HG03520 (cell line): ENCODE results near the gene BABAM1.
"Not testable (repeated sequence)": the region's sequence is repeated elsewhere in the genome, so short reads cannot be mapped to it uniquely, and the experiment has no call there.

Source experiments
- ATAC-seq: cut with Tn5 transposase; IDR thresholded peaks from one replicate; pipeline ENCODE4 v1.9.1; 2021; ENCODE audit warnings: mild to moderate bottlenecking, moderate library complexity; ENCODE audit not compliant: unreplicated experiment

The BABAM1 gene

GRCh38 chr19:17266589-17266974, 661 bp upstream of the BABAM1 start:
- peak; percentile 21 for ATAC-seq

- no peak for ATAC-seq
Measured at GRCh38 chr19:17268754-17269153, 1.5 kb downstream of the BABAM1 start.

- not testable (repeated sequence) for ATAC-seq
Measured at GRCh38 chr19:17274892-17275291, 7.6 kb downstream of the BABAM1 start.

- ATAC-seq: no peak
Measured at GRCh38 chr19:17275441-17276175, 8.4 kb downstream of the BABAM1 start.

GRCh38 chr19:17279436-17279835, 12.2 kb downstream of the BABAM1 start:
- ATAC-seq: no peak

- ATAC-seq: no peak
Measured at GRCh38 chr19:17281391-17282304, 14.4 kb downstream of the BABAM1 start, which contains the start of gene ANKLE1. ANKLE1 (plus strand) TSS chr19:17281901; CDS start chr19:17281921, 20 bp downstream.

- peak; percentile 72 for ATAC-seq
Measured at GRCh38 chr19:17282488-17283125, 15.4 kb downstream of the BABAM1 start.

GRCh38 chr19:17283504-17283996, 16.3 kb downstream of the BABAM1 start:
- no peak for ATAC-seq

- no peak for ATAC-seq
Measured at GRCh38 chr19:17285415-17286135, 18.3 kb downstream of the BABAM1 start.

GRCh38 chr19:17286263-17286662, 19.0 kb downstream of the BABAM1 start:
- ATAC-seq: no peak

- ATAC-seq: no peak
Measured at GRCh38 chr19:17286752-17287151, 19.5 kb downstream of the BABAM1 start.

GRCh38 chr19:17289489-17289888, 22.2 kb downstream of the BABAM1 start:
- no peak for ATAC-seq

- ATAC-seq: no peak
Measured at GRCh38 chr19:17292301-17293074, 25.2 kb downstream of the BABAM1 start.

- ATAC-seq: no peak
Measured at GRCh38 chr19:17293605-17294004, 26.4 kb downstream of the BABAM1 start.

- ATAC-seq: no peak
Measured at GRCh38 chr19:17294051-17294891, 27.0 kb downstream of the BABAM1 start.

GRCh38 chr19:17295551-17295950, 28.3 kb downstream of the BABAM1 start:
- ATAC-seq: not testable (repeated sequence)

- no peak for ATAC-seq
Measured at GRCh38 chr19:17296273-17296672, 29.0 kb downstream of the BABAM1 start.

- ATAC-seq: no peak
Measured at GRCh38 chr19:17296976-17297375, 29.7 kb downstream of the BABAM1 start.
